Inflammatory macrophage treated with lipopolysaccharide for 1 hour (primary cell): ENCODE measurements around the gene SRR.
"Not testable (repeated sequence)": the region's sequence is repeated elsewhere in the genome, so short reads cannot be mapped to it uniquely, and the experiment has no call there.

Experiments used
- DNase-seq, 2 donors: peaks; one replicate each; pipeline ENCODE4 v3.0.0-alpha.2; 2020 to 2022

The SRR gene

GRCh38 chr17:2303204-2304188 lies at the start of gene SRR, which contains the start of gene SMG6:
Gene SRR (plus strand): TSS chr17:2303950. CDS start chr17:2315561, 11,611 bp downstream.
Gene SMG6 (minus strand): TSS chr17:2303785. CDS start chr17:2303720, 65 bp downstream.
- peak; percentile 86 to 93 for DNase-seq

- not testable (repeated sequence) for DNase-seq
Observed at GRCh38 chr17:2258830-2259229, 44.9 kb upstream of the SRR start.

GRCh38 chr17:2259769-2260536 lies 43.8 kb upstream of the SRR start:
- DNase-seq = no peak

GRCh38 chr17:2262135-2262587 lies 41.6 kb upstream of the SRR start:
- no peak for DNase-seq

- peak; percentile 46 to 62 for DNase-seq
Observed at GRCh38 chr17:2263183-2264066, 40.3 kb upstream of the SRR start.

GRCh38 chr17:2264067-2264860 lies 39.5 kb upstream of the SRR start:
- DNase-seq = no peak

- DNase-seq = not testable (repeated sequence)
Observed at GRCh38 chr17:2265166-2265565, 38.6 kb upstream of the SRR start.

GRCh38 chr17:2266045-2266864 lies 37.5 kb upstream of the SRR start:
- no peak for DNase-seq

GRCh38 chr17:2266865-2267228 lies 36.9 kb upstream of the SRR start:
- DNase-seq = no peak

- DNase-seq = no peak
Observed at GRCh38 chr17:2267354-2267753, 36.4 kb upstream of the SRR start.

- DNase-seq = no peak
Observed at GRCh38 chr17:2271985-2272702, 31.6 kb upstream of the SRR start.

- DNase-seq = no peak
Observed at GRCh38 chr17:2274414-2274813, 29.3 kb upstream of the SRR start.

GRCh38 chr17:2275722-2276121 lies 28.0 kb upstream of the SRR start:
- no peak for DNase-seq

GRCh38 chr17:2277429-2278170 lies 26.1 kb upstream of the SRR start:
- no peak for DNase-seq

GRCh38 chr17:2279707-2280106 lies 24.0 kb upstream of the SRR start:
- no peak for DNase-seq

- DNase-seq = peak; percentile 74 to 93
Observed at GRCh38 chr17:2282297-2282873, 21.4 kb upstream of the SRR start.

- DNase-seq = no peak
Observed at GRCh38 chr17:2283302-2283701, 20.4 kb upstream of the SRR start.

GRCh38 chr17:2289878-2290478 lies 13.8 kb upstream of the SRR start:
- no peak for DNase-seq

GRCh38 chr17:2292100-2292499 lies 11.7 kb upstream of the SRR start:
- no peak for DNase-seq
